Astrocyte (in vitro differentiated cells and primary cell): Measurements from ENCODE around the gene PSMD12. TPM values are rescaled to one million over a fixed set of nuclear protein-coding genes. Genes with fewer than 3 reads are reported as not detected.

Experiments used
- DNase-seq: peaks from one replicate; pipeline ENCODE4 v3.0.0-alpha.2; 2010; ENCODE audit warnings: low read depth
- FAIRE-seq: peaks from 2 replicates; lab custom pipeline; 2011; peaks lifted over from hg19 to GRCh38; lab: Jason Lieb, UNC
- H2AFZ ChIP-seq: 2 replicates; pipeline ENCODE4 v1.6.0; 2012; ENCODE audit warnings: low read depth, low read length, inconsistent platforms
- H3K27ac ChIP-seq: 2 replicates; pipeline ENCODE4 v1.5.1; 2011; ENCODE audit warnings: low read depth, low read length, inconsistent platforms
- H3K27me3 ChIP-seq: 2 replicates; pipeline ENCODE4 v1.6.0; 2011; ENCODE audit warnings: low read length, inconsistent platforms; ENCODE audit not compliant: insufficient read depth
- H3K36me3 ChIP-seq: 2 replicates; pipeline ENCODE4 v1.5.1; 2011; ENCODE audit warnings: low read length, inconsistent platforms; ENCODE audit not compliant: insufficient read depth
- H3K4me1 ChIP-seq: 2 replicates; pipeline ENCODE4 v1.5.1; 2011; ENCODE audit warnings: low read length, inconsistent platforms; ENCODE audit not compliant: insufficient read depth
- H3K4me2 ChIP-seq: 2 replicates; pipeline ENCODE4 v1.6.0; 2012; ENCODE audit warnings: low read length, inconsistent platforms
- H3K4me3 ChIP-seq: 2 replicates; pipeline ENCODE4 v1.5.1; 2011; ENCODE audit warnings: low read depth, mild to moderate bottlenecking, low read length, inconsistent platforms; ENCODE audit not compliant: insufficient read depth
- H3K79me2 ChIP-seq: 2 replicates; pipeline ENCODE4 v1.6.0; 2012; ENCODE audit warnings: mild to moderate bottlenecking, low read length, inconsistent platforms; ENCODE audit not compliant: insufficient read depth
- H3K9ac ChIP-seq: 2 replicates; pipeline ENCODE4 v1.6.0; 2012; ENCODE audit warnings: mild to moderate bottlenecking, low read length, inconsistent platforms
- H3K9me3 ChIP-seq: 2 replicates; pipeline ENCODE4 v1.5.1; 2012; ENCODE audit warnings: low read depth, mild to moderate bottlenecking, low read length, inconsistent platforms; ENCODE audit not compliant: insufficient read depth
- H4K20me1 ChIP-seq: 2 replicates; pipeline ENCODE4 v1.6.0; 2012; ENCODE audit warnings: low read length, inconsistent platforms; ENCODE audit not compliant: insufficient read depth
- H3K27ac Mint-ChIP-seq: one replicate; pipeline ENCODE4 v1.8.0; 2021; ENCODE audit warnings: mild to moderate bottlenecking, mixed read lengths; ENCODE audit not compliant: unreplicated experiment
- H3K27me3 Mint-ChIP-seq: one replicate; pipeline ENCODE4 v1.8.0; 2021; ENCODE audit warnings: low read depth, mixed read lengths; ENCODE audit not compliant: unreplicated experiment
- H3K36me3 Mint-ChIP-seq: one replicate; pipeline ENCODE4 v1.8.0; 2021; ENCODE audit warnings: low read depth, mixed read lengths; ENCODE audit not compliant: unreplicated experiment
- H3K4me1 Mint-ChIP-seq: one replicate; pipeline ENCODE4 v1.8.0; 2021; ENCODE audit warnings: low read depth, mixed read lengths; ENCODE audit not compliant: unreplicated experiment
- H3K4me3 Mint-ChIP-seq: one replicate; pipeline ENCODE4 v1.8.0; 2021; ENCODE audit warnings: mild to moderate bottlenecking, moderate library complexity, mixed read lengths; ENCODE audit not compliant: unreplicated experiment
- H3K9me3 Mint-ChIP-seq: one replicate; pipeline ENCODE4 v1.8.0; 2021; ENCODE audit warnings: mild to moderate bottlenecking, mixed read lengths; ENCODE audit not compliant: unreplicated experiment
- CTCF ChIP-seq: IDR thresholded peaks from 2 replicates; pipeline ENCODE4 v1.5.1; 2011; ENCODE audit warnings: low read depth, mild to moderate bottlenecking, inconsistent platforms, low read length, moderate library complexity; ENCODE audit not compliant: insufficient read depth
- EZH2 ChIP-seq: IDR thresholded peaks from 2 replicates; pipeline ENCODE4 v1.6.1; 2012; ENCODE audit warnings: mild to moderate bottlenecking, low read length, inconsistent platforms; ENCODE audit not compliant: insufficient read depth
- total RNA-seq: library from RNA; stranded (reverse); gene quantifications from 2 replicates; pipeline ENCODE4 v1.2.1, GENCODE V29; 2021

The PSMD12 gene
- total RNA-seq, 1 donor from 2014 or later: 74.1 TPM

- H3K36me3 ChIP-seq: no peaks in the 10 kb centered on the region
- H3K9me3 ChIP-seq: no peaks in the 10 kb centered on the region
- H3K27ac ChIP-seq: no peak overlapping the region
- DNase-seq (no peak), FAIRE-seq (no peak)
- Mint-ChIP-seq H3K9me3 (peaks cover 2% of the 10 kb centered on the region), H3K27ac (no peak overlapping the region), H3K4me1 (no peaks in the 10 kb centered on the region), H3K36me3 (no peaks in the 10 kb centered on the region), H3K4me3 (no peak overlapping the region), H3K27me3 (peaks cover 2% of the 10 kb centered on the region)
- H3K9ac ChIP-seq: no peak overlapping the region
- H3K79me2 ChIP-seq: no peaks in the 10 kb centered on the region
- no peak overlapping the region for H2AFZ ChIP-seq
- no peak overlapping the region for H3K4me2 ChIP-seq
- H3K4me3 ChIP-seq: no peak overlapping the region
- no peaks in the 10 kb centered on the region for H3K27me3 ChIP-seq
- TF ChIP-seq EZH2: no peak
- TF ChIP-seq CTCF: no peak
- H4K20me1 ChIP-seq: no peaks in the 10 kb centered on the region
- H3K4me1 ChIP-seq: no peaks in the 10 kb centered on the region
Observed at GRCh38 chr17:67297454-67297960, 68.9 kb downstream of the PSMD12 start.

- DNase-seq: no peak
- Histone ChIP-seq H3K4me3 (no peak overlapping the region), H3K9ac (no peak overlapping the region), H3K9me3 (no peaks in the 10 kb centered on the region), H3K27ac (no peak overlapping the region), H2AFZ (no peak overlapping the region), H3K27me3 (no peaks in the 10 kb centered on the region), H4K20me1 (no peaks in the 10 kb centered on the region), H3K79me2 (no peaks in the 10 kb centered on the region), H3K4me1 (no peaks in the 10 kb centered on the region), H3K4me2 (no peak overlapping the region), H3K36me3 (no peaks in the 10 kb centered on the region)
- Mint-ChIP-seq H3K4me3 (no peak overlapping the region), H3K27me3 (peaks cover 2% of the 10 kb centered on the region), H3K4me1 (no peaks in the 10 kb centered on the region), H3K27ac (no peak overlapping the region), H3K9me3 (no peaks in the 10 kb centered on the region), H3K36me3 (no peaks in the 10 kb centered on the region)
- FAIRE-seq: no peak
- TF ChIP-seq CTCF: no peak
- no peak for TF ChIP-seq EZH2
Observed at GRCh38 chr17:67294451-67295199, 71.8 kb downstream of the PSMD12 start.
